ENCODE data around the gene IFT43.

IFT43 gene

GRCh38 chr14:76115010-76115422, 129.5 kb downstream of the IFT43 start:
- ATAC-seq, result no peak

- no peak for ATAC-seq
Observed at GRCh38 chr14:76117789-76118484, 132.4 kb downstream of the IFT43 start.

- ATAC-seq, result no peak
Observed at GRCh38 chr14:76118594-76118993, 133.0 kb downstream of the IFT43 start.

GRCh38 chr14:76121089-76121748, 135.7 kb downstream of the IFT43 start:
- no peak for ATAC-seq

GRCh38 chr14:76123426-76124225, 138.1 kb downstream of the IFT43 start:
- ATAC-seq, result no peak

GRCh38 chr14:76125511-76125910, 139.9 kb downstream of the IFT43 start:
- no peak for ATAC-seq

GRCh38 chr14:76126076-76126475, 140.5 kb downstream of the IFT43 start:
- no peak for ATAC-seq

GRCh38 chr14:76129851-76130576, 144.5 kb downstream of the IFT43 start:
- no peak for ATAC-seq

GRCh38 chr14:76131071-76131965, 145.8 kb downstream of the IFT43 start:
- ATAC-seq, result no peak

GRCh38 chr14:76133103-76133502, 147.5 kb downstream of the IFT43 start:
- ATAC-seq, result no peak
